Natural killer cell (primary cell): ENCODE data around the gene CREB5. TPM values are rescaled to one million over a fixed set of nuclear protein-coding genes. Genes with fewer than 3 reads are reported as not detected.

ENCODE experiments used
- ATAC-seq, 3 donors: fragments of 150-1000 bp in 2 of 3; fragments of 200-7000 bp in 1 of 3; cut with Tn5 transposase; 1 replicate in 1 of 3; 2 replicates in 2 of 3; pipeline ENCODE4 v1.10.0; 2021; ENCODE audit warnings: mild to moderate bottlenecking in 2 of 3, moderate library complexity in 2 of 3
- DNase-seq, 2 donors: peaks; one replicate each; pipeline versions ENCODE4 v3.0.0 to v3.0.0-alpha.2; 2013 to 2021; ENCODE audit warnings: mixed read lengths in 1 of 2
- H3K27ac ChIP-seq: one replicate; pipeline ENCODE4 v1.5.1; 2013; ENCODE audit warnings: mild to moderate bottlenecking, low read length
- H3K27me3 ChIP-seq: one replicate; pipeline ENCODE4 v1.6.1; 2013; ENCODE audit warnings: low read length; ENCODE audit not compliant: control insufficient read depth, insufficient read depth
- H3K36me3 ChIP-seq: one replicate; pipeline ENCODE4 v1.6.1; 2013; ENCODE audit warnings: low read length; ENCODE audit not compliant: control insufficient read depth, insufficient read depth
- H3K4me1 ChIP-seq: one replicate; pipeline ENCODE4 v1.6.1; 2013; ENCODE audit warnings: low read length; ENCODE audit not compliant: control insufficient read depth, insufficient read depth
- H3K4me3 ChIP-seq: one replicate; pipeline ENCODE4 v1.5.1; 2013; ENCODE audit warnings: low read length
- H3K9me3 ChIP-seq: one replicate; pipeline ENCODE4 v1.6.1; 2013; ENCODE audit warnings: low read length; ENCODE audit not compliant: control insufficient read depth, insufficient read depth
- H3K27ac Mint-ChIP-seq, 2 donors: one replicate each; pipeline ENCODE4 v1.8.0; 2022; ENCODE audit warnings: mild to moderate bottlenecking in 2 of 2, mixed read lengths in 2 of 2, moderate library complexity in 1 of 2
- H3K27me3 Mint-ChIP-seq, 2 donors: one replicate each; pipeline ENCODE4 v1.8.0; 2022; ENCODE audit warnings: low read depth in 2 of 2, mixed read lengths in 2 of 2
- H3K36me3 Mint-ChIP-seq: one replicate; pipeline ENCODE4 v1.8.0; 2022; ENCODE audit warnings: mixed read lengths
- H3K4me1 Mint-ChIP-seq, 2 donors: one replicate each; pipeline ENCODE4 v1.8.0; 2022; ENCODE audit warnings: mixed read lengths in 2 of 2
- H3K4me3 Mint-ChIP-seq: one replicate; pipeline ENCODE4 v1.8.0; 2022; ENCODE audit warnings: mild to moderate bottlenecking, moderate library complexity, mixed read lengths
- H3K9me3 Mint-ChIP-seq, 2 donors: one replicate each; pipeline ENCODE4 v1.8.0; 2022; ENCODE audit warnings: mixed read lengths in 2 of 2
- CTCF ChIP-seq: fragments of 200-600 bp; IDR thresholded peaks from one replicate; pipeline ENCODE4 v1.8.0; 2022; ENCODE audit warnings: antibody characterized with exemption
- WGBS: methylation state at CpG from one replicate; pipeline ENCODE4 v1.1.7; 2013; ENCODE audit warnings: missing lambda C conversion rate; ENCODE audit not compliant: insufficient coverage; 5-methylcytosine and 5-hydroxymethylcytosine counted together
- intact Hi-C: fragments of 100-400 bp; cut with micrococcal nuclease; formaldehyde crosslinking; loops from one replicate; pipeline ENCODE4 v1.14.2; 2022
- total RNA-seq, 4 donors: library from RNA; stranded (reverse); fragments of 120-200 nt in 1 of 4; gene quantifications; one replicate each; pipeline versions ENCODE4 v1.2.3 to v1.2.4, GENCODE V29; 2013 to 2022

CREB5 gene
- total RNA-seq, 3 donors from 2014 or later (not counting 1 experiment from before 2014, with no cell fraction given), result 0.52 to 7.0 (median 0.89) TPM

- Mint-ChIP-seq H3K4me1 (no peaks in the 10 kb centered on the region), H3K36me3 (no peaks in the 10 kb centered on the region), H3K4me3 (no peak overlapping the region), H3K9me3 (no peaks in the 10 kb centered on the region), H3K27ac (no peak overlapping the region), H3K27me3 (peaks cover 17 to 34% of the 10 kb centered on the region in 2 donors)
- 4% methylated on average over 7 of the region's 7 CpGs for WGBS
- ATAC-seq (peak in 1 of 3 donors; percentile 12), DNase-seq (no peak)
- Histone ChIP-seq H3K36me3 (no peaks in the 10 kb centered on the region), H3K27ac (peak overlapping the region; percentile 26), H3K27me3 (peaks cover 3% of the 10 kb centered on the region), H3K4me1 (peaks cover 18% of the 10 kb centered on the region), H3K9me3 (no peaks in the 10 kb centered on the region), H3K4me3 (no peak overlapping the region)
- intact Hi-C loops, result no loop called here
- no peak for TF ChIP-seq CTCF
Observed at GRCh38 chr7:28685242-28685643, 272.9 kb downstream of the CREB5 start.

GRCh38 chr7:28685644-28686417 lies 273.5 kb downstream of the CREB5 start:
- DNase-seq, result peak in 1 of 2 donors; percentile 42
- Histone ChIP-seq H3K27ac (peak overlapping the region; percentile 28), H3K4me1 (peaks cover 18% of the 10 kb centered on the region), H3K36me3 (no peaks in the 10 kb centered on the region), H3K27me3 (peaks cover 3% of the 10 kb centered on the region), H3K9me3 (no peaks in the 10 kb centered on the region), H3K4me3 (peak overlapping the region; percentile 8)
- peak in 2 of 3 donors; percentile 45 to 61 for ATAC-seq
- no peaks in the 10 kb centered on the region for H3K4me1 Mint-ChIP-seq
- WGBS, result 4% methylated on average over 15 of the region's 15 CpGs
- intact Hi-C loops, result no loop called here
- no peak overlapping the region for H3K27ac Mint-ChIP-seq
- H3K9me3 Mint-ChIP-seq, result no peaks in the 10 kb centered on the region
- H3K4me3 Mint-ChIP-seq, result no peak overlapping the region
- H3K27me3 Mint-ChIP-seq, result peaks cover 18 to 34% of the 10 kb centered on the region in 2 donors
- no peak for TF ChIP-seq CTCF
- no peaks in the 10 kb centered on the region for H3K36me3 Mint-ChIP-seq

GRCh38 chr7:28686418-28686800 lies 274.1 kb downstream of the CREB5 start:
- H3K36me3 Mint-ChIP-seq, result no peaks in the 10 kb centered on the region
- DNase-seq, result peak in 1 of 2 donors; percentile 3
- H3K4me3 ChIP-seq, result peak overlapping the region; percentile 8
- no peaks in the 10 kb centered on the region for H3K4me1 Mint-ChIP-seq
- ATAC-seq, result no peak
- H3K9me3 ChIP-seq, result no peaks in the 10 kb centered on the region
- intact Hi-C loops, result no loop called here
- no peaks in the 10 kb centered on the region for H3K9me3 Mint-ChIP-seq
- H3K36me3 ChIP-seq, result no peaks in the 10 kb centered on the region
- H3K4me3 Mint-ChIP-seq, result no peak overlapping the region
- H3K27ac Mint-ChIP-seq, result no peak overlapping the region
- WGBS, result 7% methylated on average over 11 of the region's 12 CpGs
- H3K4me1 ChIP-seq, result peaks cover 18% of the 10 kb centered on the region
- TF ChIP-seq CTCF, result no peak
- H3K27me3 ChIP-seq, result peaks cover 3% of the 10 kb centered on the region
- H3K27ac ChIP-seq, result peak overlapping the region; percentile 28
- peaks cover 16 to 33% of the 10 kb centered on the region in 2 donors for H3K27me3 Mint-ChIP-seq
